ENCODE results near the gene C1orf52.
A peak's percentile ranks its signal among the peaks of the same experiment; 100 is the strongest.

Gene C1orf52

DNA sequence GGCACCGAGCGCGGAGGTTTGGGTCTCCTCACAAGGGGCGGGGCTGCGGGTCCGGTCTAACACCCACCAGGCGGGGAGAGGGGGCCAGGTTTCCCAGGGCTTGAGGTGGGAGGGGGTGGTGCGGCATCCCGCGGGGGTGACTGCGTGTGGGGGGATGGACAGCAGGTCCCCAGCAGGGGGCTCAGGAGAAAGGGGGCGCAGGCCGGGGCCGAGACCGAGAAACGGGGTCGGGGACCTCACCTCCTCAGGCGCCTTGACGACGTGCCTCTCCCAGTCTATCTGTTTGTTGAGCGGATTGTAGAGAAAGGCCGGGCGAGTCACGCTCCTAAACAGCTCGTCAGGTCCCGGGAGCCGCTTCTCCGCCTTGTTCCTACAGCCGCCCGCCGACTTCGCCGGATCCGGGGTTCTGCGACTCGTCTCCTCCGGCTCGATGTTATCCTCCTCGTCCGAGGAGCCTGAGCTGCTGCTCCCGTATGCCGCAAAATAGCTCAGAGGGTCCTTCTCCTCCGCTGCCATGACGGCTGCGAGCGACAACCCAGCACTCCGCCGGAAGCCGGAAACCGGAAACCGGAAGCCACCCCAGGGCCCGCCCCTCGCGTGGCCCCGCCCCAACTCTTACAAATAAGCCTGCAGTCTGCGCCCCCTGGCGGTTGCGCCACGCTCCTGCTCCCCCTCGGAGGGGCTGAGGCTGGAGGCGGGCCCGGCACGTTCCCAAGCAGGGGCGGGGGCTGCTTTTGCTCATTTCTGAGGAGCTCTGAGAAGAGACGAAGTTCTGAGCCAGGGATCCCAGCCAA lies at the start of gene C1orf52:
Gene C1orf52 (minus strand): TSS at position 545 of the 794 bp plus-strand sequence. CDS start 29 bp downstream, at position 516.
- DNase-seq (ENCODE audit: low spot score), result peak; percentile 83

DNA sequence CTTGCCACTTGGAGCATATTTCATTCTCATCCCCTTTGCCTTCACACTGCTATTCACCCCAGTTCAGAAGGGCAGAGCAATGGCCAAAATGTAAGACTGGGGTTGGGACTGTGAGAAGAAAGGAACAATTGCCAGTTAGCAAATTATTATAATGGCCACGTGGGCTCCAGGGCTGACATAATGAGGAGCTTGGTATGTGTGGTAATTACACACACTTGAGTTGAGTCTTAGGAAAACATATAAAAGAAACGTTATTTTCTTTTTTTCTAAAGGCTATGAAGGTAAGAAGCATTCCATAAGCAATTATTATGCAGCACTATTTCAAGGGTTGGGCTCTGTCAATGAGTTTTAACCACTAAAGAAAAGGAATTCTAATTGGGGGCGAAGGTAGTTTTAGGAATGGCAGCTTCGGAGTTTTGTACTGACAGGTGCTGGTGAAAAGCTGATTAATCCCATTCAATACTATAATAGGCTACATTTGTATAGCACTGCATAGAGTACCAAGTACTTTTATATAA lies 49.4 kb upstream of the C1orf52 start:
- DNase-seq (ENCODE audit: low spot score), result no peak

DNA sequence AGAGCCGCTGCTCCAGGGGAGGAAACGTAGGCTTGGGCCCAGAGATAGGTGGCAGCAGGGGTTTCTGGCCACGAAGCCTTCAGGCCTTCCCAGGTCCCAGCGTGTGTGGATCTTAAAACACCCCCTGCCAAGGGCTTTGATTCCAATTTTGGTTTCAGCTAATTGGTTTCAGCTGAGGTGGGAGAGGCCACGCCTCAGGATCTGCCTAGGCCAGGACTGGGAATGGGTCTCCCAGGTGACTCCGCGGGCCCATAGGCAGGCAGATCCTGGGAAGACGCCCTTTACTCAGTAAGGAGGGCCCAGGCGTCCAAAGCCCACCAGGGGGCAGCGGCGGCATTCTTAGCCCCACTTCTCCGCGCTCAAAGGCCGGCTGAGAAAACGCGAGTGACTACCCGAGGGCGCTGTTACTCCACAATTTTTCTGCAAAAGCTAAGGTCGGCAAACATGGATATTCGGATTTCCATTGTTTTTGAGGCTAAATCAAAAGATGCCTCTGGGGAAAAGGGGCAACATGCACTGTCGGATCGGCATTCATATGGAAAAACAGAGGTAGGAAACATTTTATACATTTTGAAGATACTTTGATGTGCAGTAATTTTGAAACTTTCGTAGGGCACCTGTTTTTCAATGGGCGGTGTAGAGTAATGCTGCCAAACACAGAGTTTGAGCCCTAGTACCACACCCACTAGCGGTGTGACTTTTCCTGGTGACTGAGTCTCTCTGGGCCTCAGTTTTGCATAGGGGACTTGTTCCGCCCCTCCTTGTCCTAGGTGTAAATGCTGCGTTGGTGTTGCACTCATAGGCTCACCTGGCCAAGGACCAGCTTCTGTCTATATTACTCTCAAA lies 48.7 kb upstream of the C1orf52 start:
- DNase-seq (ENCODE audit: low spot score), result peak; percentile 67

DNA sequence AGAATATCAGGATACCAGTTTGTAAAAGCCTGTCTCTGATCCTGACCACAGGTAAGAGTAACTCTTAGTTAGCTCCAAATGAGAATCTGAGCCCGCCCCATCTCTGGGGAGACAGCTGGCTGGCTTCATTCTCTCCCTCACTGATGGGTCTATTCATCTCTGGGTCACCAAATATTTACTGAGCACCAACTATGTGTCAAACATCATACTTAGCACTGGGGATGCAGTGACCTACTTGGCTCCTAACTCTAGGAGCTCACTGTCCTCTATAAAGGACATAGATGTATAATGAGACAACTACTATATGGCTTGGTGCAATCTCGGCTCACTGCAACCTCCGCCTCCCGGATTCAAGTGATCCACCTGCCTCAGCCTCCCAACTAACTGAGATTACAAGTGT lies 46.8 kb upstream of the C1orf52 start:
- no peak for DNase-seq (ENCODE audit: low spot score)

DNA sequence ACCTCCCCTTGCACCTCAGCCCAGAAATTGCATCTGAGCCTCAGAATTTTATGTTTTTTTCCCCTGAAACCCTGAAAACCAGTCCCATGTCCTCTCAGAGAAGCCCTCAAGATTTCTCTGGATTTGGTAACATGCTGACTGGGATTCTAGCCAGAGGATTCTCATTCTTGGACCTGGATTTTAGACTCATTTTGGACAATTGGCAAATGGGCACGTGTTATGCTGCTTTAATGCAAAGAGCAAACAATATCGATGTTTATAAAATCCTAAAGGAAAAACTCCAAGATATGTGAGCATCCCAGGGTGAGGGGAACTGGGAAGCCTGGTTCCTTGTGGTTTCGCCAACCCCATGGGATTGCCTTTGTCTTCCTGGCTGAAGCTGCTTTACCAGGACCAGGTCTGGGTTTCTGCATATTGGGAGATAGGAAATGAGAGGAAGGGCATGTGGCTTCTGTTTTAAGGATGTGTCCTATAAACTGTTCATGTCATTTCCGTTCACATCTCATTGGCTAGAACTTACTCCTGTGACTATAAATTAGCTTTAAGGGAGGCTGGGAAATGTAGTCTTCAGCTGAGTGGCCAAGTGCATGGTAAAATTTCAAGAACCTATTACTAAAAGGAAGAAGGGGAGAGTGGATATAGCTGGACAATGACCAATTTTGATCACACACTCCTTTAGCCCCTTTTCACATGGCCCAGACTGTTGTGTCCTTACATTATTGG lies 44.1 kb upstream of the C1orf52 start:
- DNase-seq (ENCODE audit: low spot score), result no peak

DNA sequence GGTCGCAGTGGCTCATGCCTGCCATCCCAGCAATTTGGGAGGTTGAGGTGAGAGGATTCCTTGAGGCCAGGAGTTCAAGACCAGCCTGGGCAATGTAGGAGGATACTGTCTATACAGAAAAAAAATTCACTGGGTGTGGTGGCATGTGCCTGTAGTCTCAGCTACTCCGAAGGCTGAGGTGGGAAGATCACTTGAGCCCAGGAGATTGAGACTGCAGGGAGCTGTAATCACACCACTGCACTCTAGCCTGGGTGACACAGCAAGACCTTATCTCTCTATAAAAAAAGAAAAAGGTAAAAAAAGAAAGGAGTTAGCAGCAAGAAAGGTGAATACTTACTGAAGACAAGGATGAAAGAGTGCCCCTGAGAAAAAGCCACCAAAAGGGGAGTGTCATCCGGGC lies 40.7 kb upstream of the C1orf52 start:
- no peak for DNase-seq (ENCODE audit: low spot score)

DNA sequence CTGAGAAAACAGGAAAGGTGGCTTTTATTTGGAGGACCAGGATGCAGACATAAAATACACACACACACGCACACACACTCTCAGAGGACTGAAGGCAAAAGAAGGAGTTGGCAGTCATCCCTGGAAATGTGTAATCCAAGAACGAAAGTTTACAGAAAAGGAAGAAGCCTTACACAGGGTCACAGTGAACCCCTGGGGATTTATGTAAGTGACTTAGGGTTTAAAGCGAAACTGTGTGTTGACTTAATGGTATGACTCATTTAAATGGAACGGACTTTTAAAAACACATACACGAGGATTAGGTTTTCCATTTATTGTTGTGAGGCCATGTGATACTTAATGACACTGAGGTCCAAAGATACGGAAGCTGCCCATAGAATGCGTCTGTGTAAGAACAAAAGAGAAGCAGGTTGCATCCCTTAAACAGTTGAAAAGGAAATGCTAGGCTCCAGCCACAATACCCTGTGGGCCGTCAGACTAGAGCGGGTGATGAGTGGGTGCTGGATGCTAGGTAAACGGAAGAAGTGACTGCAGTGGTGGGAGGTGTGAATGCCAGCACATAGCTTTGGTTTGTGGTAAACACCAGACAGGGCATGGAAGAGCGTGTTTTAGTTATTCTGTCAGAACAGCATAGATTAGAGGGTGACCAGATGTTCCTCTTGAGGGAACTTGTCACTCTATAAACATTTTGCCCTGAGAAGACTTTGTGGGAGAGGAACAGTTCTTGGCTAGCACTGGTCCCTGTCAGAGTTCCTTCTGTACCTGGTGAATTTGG lies 38.6 kb upstream of the C1orf52 start:
- peak; percentile 96 for DNase-seq (ENCODE audit: low spot score)

DNA sequence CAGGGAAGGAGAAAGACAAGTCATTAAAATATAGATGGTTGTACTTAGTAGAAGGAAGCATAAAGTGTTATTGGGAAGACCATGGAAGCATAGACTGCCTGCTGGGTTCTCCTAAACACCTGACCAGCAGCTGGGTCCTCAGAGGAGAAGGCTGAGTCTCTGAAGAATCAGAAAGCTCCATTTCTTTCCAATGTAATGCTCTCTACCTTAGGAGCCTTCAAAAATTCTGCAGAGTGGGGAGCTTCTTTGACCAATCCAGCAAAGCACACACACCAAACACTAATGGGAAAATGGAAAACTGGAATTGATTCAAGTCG lies 38.0 kb upstream of the C1orf52 start:
- no peak for DNase-seq (ENCODE audit: low spot score)

DNA sequence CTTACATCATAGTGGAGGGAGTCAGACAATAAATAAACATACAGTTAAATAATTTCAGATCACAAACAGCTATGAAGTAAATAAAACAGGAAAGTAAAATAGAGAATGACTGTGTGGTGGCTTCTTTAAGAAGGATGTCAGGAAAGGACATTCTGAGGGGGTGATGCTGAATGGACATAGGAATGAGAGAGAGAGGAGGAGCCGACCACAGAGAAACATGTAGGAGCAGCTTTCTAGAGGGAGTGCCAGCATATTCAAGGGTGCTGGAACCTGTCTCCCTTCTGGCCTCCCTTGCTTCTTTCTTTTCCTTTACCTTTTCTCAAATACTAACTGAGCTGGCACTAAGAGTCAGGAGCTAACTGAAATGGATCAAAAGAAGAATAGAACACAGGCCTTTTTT lies 37.5 kb upstream of the C1orf52 start:
- no peak for DNase-seq (ENCODE audit: low spot score)

DNA sequence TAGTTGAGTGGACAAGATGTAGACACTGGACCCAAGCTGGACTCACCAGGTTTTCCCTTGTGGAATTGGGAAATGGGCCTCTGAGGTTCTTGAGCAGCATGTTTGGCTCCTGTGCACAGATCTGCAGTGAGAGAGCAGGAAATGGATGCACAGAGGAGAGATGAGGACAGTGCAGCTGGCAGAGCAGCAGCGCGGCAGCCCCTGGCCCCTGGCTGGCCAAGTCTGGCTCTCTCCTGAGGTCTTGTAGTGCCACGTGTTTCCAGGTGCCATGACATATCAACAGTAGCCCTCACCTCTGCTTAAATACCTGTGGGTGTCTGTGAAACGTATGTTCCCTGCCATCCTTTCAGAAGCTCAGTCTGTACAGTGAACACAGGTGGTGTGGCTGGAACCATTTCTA lies 36.2 kb upstream of the C1orf52 start:
- no peak for DNase-seq (ENCODE audit: low spot score)

DNA sequence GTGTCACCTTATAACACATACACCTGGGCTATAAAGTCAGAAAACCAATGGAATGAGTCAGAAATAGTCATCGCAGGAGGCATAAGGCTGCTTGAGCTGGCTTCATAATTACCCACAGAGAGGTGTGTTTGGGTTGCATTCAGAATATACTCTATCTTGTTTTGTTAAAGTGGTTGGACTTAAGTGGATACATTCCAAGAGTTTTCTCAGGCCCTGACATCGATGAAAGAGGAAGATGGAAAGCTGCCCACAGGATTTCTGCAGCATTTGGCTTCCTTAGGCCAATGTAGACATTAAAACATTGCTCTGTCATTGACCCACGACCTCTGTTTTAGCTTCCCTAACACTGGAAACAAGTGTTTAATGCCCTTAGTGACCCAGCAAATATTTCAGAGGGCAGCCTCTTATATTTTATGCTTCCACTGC lies 35.6 kb upstream of the C1orf52 start:
- DNase-seq (ENCODE audit: low spot score), result peak; percentile 58

DNA sequence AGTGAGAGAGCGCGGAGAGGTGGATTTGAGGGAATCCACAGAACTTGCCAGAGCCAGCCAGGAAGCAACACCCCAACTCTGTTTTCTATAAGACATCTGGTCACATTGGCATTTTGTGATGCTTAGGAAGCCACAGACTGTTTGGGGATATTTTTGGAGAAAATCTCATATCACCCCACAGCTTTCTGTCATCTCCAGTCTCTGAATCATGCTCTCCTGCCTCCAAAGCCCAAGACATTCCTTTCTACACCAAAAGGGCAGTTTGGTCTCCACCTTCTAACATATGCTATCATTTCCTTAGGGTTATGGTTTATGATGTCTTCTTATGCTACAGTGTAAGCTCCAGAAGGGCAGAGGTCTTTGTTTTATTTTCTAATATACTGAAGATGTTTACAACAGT lies 31.4 kb upstream of the C1orf52 start:
- DNase-seq (ENCODE audit: low spot score), result no peak

DNA sequence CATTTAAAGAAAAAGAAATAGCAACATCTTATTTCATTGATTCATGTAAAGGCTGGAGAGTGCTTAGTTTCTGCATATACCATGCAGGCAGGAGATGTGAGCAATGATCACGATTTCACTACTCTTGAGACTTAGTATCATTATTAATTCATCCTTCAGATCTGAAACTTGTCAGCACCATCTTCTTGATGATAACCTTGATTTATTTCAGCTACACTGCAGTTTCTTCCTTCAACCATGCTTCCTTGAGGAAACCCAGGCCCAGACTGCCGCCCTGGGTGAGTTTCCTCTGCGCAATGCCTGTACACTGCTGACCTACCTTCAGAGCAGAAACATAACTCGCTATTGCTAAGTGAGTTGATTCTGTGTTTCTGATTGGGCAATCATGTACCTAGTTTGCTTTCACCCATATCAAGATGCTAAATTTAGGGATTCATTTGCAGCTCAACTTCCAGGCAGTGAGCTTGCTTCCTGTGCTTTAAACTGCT lies 30.4 kb upstream of the C1orf52 start:
- no peak for DNase-seq (ENCODE audit: low spot score)

DNA sequence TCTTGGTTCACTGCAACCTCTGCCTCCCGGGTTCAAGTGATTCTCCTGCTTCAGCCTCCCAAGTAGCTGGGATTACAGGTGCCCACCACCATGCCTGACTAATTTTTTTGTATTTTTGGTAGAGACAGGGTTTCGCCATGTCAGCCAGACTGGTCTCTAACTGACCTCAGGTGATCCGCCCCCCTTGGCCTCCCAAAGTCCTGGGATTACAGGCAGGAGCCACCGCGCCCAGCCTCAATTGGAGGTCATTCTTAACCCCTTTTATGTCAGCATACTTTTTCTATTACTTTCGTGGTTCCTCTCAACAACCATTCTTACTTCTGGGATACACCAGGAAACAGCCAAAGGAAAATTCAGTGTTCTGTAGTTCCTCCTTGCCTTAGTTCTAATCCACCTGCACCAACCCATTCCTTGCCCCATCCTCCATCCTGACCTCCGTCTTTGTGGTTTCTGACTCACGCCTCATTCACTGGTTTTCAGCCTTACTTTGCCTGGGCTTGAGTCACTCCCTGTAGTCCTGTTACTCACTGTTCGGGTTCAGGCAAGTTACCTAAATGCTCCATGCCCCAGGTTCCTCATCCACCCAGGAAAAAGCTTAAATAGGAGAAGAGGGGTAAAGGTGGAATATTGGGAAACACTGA lies 29.9 kb upstream of the C1orf52 start:
- peak; percentile 53 for DNase-seq (ENCODE audit: low spot score)

DNA sequence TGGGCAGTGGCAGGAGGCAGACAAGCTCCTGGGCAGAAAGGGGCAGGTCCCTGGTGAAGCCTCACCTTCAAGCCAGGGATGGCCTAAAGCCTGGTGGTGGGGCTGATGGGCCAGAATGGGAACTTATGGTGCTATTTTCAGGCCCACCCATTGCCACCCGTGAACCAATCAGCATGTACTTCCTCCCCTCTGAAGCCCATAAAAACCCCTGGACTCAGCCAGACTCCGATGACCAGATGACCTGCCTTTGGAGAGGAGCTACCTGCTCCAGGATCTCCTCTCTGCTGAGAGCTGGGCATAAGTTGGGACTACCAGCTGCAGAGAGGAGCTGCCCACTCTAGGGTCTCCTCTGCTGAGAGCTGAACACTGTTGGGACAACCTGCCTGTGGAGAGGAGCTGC lies 24.7 kb upstream of the C1orf52 start:
- no peak for DNase-seq (ENCODE audit: low spot score)

DNA sequence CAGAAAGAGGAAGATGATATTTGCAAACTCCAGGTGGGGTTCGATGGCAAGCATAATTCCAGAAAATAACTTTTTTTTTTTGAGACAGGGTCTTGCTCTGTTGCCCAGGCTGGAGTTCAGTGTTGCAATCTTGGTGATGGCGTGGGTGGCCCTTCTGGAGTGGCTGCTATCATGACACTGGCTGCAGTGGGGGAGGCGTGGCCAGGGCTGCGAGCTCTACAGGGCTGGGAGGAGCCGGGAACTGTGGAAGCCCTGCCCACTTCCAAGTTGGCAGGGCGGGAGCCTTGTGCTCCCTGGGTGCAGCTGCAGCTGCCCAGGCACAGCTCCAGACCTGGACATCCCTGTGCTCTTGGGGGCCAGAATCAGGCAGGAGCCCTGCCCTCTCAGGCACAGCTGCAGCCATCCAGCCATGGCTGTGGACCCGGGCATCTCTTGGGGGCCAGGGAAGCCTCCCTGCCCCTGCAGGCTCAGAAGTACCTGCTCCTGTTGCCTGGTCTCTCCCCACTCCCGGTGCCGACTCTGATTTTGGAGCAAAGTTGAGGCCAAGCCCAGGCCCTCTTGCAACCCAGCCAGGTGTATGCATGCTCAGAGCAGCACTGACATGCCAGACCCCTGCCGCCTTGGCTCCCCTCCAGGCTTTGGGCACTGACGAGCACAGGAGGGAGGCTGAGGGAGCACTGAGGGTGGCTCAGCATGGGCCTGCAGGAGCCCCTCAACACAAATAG lies 24.2 kb upstream of the C1orf52 start:
- peak; percentile 29 for DNase-seq (ENCODE audit: low spot score)

DNA sequence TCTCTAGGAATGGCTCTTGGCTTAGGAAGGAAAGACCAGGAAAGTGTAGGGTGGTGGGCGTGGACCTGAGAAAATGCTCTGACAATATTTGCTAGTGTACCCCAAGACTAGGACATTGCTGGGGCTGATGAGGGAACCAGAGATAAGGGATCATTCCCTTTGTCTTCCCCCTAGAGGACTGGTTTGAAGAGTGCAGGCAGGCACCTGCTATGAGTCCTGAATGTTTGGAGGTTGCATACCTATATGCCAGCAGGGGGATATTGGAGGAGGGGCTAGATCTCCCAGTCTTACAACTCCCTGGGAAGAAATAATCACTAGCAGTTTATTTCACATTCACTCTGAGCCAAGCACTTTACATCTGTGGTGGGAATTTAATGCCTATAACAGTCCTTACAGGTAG lies 23.0 kb upstream of the C1orf52 start:
- peak; percentile 37 for DNase-seq (ENCODE audit: low spot score)

DNA sequence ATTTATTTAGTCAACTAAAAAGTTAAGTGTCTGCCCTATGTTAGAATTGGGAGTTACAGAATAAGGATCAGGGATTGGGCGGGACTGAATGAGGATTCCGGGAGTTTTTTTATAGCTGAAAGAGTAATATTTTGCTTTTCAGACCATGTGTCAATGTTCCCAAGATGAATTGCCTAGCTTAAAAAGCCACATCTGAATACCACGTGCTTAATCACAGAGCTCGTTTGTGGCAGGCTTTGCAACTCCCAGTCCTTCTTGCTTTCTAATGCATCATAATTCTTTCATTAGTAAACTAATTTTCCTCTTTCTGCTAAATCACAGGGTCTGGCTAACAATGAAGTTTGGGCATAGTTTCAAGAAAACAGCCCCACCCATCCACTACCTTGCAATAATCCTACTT lies 21.2 kb upstream of the C1orf52 start:
- DNase-seq (ENCODE audit: low spot score), result no peak

DNA sequence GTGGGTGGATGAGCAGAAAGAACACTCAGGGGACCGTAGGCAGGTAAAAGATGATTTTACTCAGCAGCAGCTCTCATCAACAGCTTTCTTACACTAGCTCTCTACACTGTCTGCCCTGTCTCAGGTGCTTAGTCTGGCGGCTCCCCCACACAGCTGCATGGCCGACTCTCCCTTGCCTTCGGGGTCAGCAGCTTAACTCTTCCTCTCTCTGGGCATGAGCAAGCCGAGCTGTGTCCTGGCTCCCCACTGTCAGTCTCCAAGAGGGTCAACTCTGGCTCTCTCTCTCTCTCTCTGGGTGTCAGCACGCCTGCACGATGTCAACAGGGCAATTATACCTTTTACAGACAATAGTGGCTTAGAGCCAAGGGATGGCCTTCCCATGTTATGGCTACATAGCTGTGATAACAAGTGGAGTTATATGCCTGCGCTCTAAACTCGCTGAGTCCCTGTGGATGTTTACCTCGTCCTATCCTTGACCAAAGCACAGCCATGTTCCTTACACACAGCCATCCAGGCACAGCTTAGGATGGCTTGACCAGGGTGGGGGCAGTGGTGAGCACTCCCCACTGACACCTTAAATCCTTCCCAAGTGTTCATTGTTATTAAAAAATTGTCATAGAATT lies 20.1 kb upstream of the C1orf52 start:
- DNase-seq (ENCODE audit: low spot score), result no peak

DNA sequence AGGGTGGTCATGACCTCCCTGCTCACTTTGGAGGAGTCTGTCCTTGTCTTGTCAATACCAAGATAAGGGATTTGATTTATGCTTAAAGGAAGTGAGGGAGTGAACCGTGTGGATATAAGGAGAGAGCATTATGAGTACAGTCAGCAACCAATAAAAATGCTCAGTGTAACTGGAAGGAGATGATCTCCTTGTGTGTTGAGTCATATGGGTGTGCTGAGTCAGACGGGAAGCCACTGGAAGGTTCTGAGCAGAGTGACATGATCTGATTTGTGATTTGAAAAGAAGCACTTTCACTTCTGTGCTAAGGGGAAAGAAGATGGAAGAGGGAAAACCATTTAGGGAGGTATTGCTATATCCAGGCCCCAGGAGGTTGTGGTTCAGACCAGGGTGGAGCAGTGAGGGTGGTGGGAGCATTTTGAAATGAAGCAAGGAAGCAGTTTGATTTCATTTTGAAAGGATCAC lies 19.4 kb upstream of the C1orf52 start:
- peak; percentile 71 for DNase-seq (ENCODE audit: low spot score)
